Measurements from ENCODE around the gene PTPRG.

PTPRG gene

DNA sequence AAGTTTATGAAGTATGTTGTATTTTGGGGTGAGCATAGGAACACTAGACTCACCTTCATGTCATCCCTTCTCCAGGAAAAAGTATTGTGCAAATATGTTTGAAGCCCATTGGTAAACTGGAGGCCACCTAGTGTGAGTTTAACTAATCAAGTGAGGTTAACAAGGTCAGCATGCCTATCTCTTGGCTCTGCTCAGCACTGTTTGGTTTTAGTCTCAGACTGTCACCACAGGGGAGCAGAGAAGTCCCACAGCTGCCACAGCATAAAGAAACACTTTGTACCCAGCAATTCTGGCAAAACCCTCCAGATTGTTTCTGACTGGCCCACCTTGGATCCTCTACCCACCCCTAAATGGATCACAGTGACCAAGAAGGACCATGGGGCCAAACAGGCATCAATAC lies 659.2 kb downstream of the PTPRG start:
- DNase-seq: no peak

DNA sequence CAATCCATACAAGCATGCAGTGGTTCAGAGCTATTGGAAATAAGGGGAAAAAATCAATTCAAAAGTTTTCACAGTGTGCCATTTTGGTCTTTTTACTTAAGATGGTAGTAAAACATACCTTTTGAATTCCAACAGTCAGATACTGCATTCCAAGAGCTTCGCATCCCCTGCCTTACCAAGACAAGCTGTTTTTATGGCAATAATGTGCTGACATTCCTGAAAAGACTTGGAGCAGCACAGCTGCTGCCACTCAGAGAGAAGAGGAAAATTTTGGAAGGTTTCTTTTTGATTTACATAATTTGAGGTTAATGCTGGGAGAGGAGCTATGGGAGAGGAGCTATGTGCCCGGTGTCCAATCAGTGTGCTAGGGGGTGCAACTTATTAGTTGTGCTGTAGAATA lies 663.7 kb downstream of the PTPRG start:
- DNase-seq: no peak

- no peak for DNase-seq
These were observed 665.4 kb downstream of the PTPRG start for GRCh38 chr3:62226601-62227339.

DNA sequence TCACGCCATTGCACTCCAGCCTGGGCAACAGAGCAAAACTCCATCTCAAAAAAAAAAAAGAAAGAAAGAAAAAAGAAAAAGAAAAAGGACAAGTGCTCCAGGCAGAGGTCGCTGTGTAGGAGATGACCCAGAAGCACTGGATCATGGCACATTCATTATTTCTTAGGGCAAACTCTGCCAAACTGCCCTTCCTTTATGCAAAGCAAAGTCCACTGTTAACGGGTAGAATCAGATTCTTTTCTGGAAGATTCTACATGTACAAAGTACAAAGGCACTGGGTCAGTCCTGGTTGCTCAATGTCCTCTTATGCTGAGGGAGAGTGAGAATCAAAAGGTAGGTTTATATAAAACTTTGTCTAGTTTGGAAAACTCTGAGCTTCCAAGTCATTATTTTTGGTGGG lies 667.1 kb downstream of the PTPRG start:
- DNase-seq: no peak

GRCh38 chr3:62229211-62229610 lies 667.8 kb downstream of the PTPRG start:
- DNase-seq: no peak

DNA sequence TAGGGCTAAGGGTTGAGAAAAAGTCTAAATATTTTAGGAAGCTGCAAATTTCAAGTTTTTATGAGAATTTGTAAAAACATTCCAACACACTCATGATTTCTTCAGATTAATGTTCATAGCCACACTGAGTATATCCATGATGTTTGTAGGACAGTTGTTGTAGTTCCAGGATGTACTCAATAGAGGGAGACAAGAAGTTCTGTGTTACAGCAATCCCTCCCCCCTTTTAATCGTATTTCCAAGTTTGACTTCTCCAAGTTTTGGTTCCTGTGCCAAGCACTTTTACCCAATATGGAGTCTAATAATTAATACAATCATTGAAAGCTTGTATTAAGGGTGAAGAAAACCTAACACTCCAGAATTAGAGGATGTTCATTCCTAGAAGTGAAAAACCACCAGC lies 668.5 kb downstream of the PTPRG start:
- DNase-seq: no peak

GRCh38 chr3:62233065-62233464 lies 671.7 kb downstream of the PTPRG start:
- DNase-seq: no peak

DNA sequence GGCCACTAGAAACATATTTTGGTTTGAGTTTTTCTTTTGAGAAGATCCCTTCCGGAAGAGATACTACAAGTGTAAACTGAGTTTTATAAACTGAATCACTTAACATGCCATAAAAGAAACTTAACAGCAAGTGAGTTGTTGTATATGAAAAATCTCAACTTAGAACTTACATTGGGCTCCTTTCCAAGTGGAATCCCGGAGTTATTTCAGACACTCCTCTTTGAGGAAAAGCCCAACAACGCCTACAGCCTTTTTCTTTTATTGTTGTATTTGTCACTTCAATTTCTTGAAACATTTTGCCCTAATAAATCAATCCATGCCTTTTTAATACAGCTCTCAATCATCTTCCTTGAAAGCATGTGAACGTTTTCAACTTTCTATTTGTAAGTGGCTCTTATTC lies 674.6 kb downstream of the PTPRG start:
- no peak for DNase-seq

DNA sequence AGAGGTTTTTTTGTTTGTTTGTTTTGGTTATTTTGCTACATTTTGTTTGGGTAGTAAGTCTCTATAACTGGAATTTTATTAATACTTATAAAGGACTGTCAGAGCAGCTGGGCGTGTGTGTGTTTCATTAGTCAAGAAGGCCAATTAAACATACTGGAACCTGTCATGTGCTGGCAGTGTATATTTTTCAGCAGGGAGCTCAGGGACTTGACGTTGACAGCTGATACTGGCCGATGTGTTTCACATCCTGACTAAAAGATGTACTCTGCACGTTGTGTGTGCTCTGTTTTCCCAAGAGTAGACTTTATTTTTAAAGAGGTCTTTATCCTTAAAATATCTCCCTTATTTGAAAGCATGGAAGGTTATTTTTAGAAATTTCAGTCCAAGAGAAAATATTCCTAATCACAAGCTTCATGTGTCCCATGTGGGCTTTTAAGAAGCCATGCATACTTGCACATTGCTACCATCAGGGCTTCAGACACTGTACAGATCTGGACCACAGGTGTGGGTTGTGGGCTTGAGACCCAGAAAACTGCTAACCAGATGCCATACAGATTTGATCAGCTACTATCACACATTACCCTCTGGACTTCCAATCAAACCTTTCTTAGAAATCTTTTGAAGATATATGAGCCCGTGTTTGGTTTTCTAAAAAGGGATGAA lies 676.0 kb downstream of the PTPRG start:
- DNase-seq: peak; percentile 22

DNA sequence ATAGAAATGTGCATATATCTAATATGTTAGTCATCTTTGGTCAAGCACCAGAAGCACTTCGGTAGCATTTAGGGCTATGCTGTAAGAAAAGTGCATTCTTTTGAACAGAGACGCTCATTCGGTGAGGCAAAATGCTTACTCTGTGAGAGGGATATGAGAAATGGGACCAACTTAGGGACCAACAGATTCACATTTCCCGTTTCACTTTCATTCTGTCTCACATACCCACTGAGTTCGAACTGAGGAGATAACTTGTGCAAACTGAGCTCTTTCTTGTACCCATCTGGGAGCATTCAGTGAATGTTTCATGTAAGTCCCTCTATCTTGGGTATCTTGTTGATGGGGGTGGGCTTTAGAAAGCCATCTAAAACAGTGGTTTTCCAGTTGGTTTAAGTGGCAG lies 676.6 kb downstream of the PTPRG start:
- no peak for DNase-seq

DNA sequence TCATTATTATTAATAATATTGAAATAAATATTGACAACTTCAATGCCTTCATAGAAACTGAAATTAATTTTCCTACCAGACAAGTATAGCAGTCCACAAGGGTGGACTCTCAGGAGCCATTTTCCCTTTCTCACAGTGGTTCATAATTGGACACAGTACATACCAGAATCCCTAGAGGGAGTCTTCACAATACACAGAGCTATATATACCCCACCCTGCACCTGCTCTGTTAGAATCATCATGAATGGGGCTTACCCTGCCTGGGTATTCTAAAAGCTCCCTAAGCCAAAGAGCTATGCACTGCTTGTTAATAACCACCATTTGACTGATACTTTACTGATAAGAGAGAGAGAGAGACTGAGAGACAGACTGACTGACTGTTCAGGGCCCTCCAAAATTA lies 677.1 kb downstream of the PTPRG start:
- DNase-seq: no peak

DNA sequence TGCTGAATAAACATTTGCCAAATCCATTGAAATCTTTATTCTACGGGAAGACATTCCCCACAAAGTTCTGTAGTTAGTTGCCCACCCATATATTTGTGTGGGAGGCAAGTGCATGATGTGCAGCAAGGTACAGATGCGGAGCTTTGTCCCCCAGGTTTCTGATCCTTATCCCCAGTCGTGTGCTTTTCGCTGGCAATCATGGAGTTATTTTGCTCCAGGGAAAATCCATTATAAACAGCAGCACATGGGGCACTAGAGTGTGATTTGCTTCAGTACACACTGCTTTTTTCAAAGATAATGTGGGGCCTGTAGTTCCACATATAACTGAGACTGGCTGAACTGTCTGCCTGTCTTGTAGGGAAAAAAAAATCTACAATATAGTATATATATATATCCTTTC lies 679.9 kb downstream of the PTPRG start:
- no peak for DNase-seq

DNA sequence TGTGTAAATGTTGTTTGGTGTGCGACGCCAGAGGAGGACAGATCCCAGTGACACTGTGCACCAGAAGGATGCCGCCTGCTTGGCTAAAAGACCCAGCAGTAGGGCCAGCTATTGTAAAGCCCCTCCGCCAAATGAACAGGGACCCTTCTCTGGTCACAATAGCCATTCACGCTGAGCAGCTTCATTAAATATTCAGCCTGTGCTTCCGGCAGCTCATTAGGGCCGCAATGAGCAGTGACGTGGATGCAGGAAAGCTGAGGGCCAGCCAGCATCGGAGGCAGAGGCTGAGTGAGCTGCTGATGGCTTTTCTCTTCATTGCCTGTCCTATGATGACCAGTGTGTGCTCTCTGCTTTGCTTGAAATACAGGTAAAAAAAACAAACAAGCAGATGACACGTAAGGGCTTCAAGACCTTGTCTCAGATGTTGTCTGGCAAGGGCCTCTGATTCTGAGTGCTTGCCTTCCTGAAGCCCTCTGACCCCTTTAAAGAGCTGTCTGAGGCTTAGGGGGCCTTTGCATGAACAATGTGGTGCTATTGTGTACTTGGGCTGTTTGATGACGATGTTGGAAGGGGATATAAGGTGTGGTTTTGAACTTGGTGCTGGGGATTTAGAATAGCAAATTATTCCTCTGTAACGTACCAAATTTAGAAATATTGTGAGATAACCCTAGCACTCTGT lies 681.6 kb downstream of the PTPRG start:
- DNase-seq: no peak

DNA sequence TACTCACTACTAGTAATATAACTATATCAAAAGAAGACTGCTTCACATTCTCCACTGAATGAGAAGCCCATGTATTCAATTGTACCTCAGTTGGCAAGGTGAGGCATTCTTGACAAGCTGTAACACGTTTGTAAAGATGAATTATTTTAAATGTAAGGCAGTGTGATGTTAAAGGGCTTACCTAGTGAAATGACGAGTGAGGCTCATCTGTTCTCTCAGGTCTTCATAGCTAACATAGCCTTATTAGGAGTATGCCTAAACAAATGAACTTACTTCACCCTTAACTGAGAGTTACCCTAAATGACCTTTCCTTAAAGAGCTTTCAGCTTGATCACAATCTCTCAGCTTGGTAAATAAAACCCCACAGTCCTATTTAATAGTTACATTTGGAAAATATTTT lies 684.7 kb downstream of the PTPRG start:
- no peak for DNase-seq

GRCh38 chr3:62246985-62247384 lies 685.6 kb downstream of the PTPRG start:
- no peak for DNase-seq

DNA sequence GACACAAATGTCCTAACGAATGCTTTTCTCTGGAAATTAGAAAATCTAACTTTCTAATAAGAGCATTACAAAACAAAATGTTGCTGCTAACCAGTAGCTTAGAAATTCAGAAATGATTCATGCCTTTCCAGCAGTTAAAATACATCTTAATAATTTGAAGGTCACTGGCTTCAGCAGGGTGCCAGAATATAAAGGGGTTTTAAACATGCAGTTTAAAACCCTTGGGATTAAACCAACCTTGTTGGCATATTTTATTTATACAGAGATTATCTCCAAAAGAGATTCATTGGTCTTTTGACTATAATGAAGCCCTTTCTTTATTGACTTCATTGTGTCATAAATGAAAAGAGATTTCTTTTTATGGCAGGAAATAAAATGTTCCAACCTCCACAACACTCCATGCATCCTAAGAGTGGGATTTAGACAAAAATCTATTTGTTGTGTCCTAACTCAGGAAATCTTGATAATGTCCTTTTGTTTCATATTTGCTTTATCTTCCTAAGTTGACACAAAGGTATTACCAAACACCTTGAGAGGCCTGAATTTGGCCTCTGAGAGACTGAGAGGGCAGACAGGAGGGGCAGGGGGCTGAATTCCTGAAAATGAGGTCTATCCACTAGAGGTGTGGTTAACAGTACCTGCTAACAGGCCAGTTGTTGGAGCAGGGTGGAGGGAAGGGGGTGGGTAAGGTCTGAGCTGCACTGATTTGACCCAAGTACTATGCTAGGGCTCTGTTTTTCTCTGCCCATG lies 687.5 kb downstream of the PTPRG start:
- DNase-seq: no peak

- DNase-seq: no peak
These were observed 688.1 kb downstream of the PTPRG start for GRCh38 chr3:62249484-62249776.

- no peak for DNase-seq
These were observed 688.6 kb downstream of the PTPRG start for GRCh38 chr3:62249855-62250543.

DNA sequence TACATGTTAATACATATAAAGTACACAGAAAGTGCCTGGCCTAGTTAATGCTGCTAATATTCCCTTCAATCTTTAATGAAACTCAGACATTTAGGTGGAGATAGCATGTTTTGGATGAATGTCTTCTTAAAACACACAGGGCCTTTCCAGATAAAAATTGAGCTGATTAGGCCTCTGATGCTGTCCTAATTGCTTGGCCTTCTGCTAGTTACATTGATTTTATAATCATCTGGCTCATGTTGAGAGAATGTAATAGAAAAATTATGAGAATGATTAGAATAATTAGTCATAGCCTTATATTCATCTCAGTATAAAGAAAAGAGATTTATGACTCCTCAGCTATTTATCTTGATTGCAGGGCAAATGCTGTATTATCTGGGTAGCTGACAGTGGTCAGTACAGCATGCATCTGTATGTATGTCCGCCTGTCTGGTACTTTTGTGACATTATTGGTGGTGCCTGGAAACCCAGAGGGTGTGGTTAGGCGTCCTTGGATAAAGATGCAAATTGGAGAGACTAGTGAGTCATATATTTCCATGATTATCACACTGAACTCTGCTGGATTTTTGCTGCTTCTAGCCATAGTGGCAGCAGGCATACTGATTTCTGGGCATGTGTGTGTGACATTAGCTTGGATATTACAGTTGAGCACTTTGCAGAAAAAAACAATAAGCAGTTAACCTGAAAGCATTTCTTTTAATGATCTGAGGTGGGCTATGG lies 691.2 kb downstream of the PTPRG start:
- no peak for DNase-seq

DNA sequence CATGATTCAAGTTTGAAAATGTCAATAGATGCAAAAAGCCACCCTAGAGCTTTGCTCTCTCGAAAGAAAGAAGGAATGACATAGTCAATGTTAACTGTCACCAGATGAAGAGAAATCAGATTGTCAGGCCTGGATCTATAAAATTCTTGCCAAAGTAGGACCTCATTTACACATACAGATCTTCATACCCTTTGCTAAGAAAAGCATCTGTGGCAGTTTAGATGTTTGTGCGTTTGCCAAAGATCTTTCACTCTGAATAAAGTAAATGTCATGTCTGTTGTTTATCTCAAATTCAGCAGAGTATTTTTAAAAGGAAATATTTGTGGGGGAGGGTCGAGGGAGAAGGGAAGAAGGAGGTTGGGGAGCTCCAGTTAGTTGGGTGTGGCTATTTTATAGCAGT lies 692.6 kb downstream of the PTPRG start:
- DNase-seq: no peak

DNA sequence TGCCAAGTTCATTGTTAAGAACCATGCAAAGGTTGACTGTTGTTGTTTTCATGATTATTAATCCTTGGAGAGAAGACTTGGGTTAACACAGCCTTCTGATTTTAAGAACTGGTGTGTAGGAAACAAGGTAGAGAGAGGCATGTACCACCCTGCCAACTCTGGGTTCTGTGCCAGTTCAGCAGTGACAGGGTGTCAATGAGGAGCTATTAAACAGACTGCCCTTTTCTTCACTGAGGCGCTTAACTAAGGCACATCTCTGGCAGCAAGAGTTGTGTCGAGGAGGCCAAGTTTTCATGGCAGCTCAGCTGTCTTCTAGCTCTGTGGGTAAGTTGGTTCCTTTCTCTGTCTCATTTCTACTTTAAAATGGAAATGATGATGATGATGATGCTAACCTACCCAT lies 694.4 kb downstream of the PTPRG start:
- no peak for DNase-seq

DNA sequence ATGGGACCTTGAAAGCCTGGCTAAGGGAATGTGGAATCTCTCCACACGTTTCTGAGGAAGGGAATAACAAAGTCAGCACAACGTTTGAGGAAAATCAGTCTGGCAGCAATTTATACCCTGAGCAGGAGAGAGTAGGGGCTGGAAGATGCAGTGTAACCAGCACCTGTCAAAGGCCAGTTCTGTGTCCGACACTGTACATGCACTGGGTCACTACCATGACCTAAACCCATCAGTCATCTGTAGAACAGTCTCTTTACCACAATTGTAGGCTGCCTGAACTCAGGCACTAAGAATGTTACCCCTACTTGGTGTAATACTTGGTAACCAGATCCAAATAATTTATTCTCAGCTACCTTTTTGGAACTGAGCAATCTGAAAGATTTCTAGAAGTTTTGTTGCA lies 698.6 kb downstream of the PTPRG start:
- DNase-seq: no peak

DNA sequence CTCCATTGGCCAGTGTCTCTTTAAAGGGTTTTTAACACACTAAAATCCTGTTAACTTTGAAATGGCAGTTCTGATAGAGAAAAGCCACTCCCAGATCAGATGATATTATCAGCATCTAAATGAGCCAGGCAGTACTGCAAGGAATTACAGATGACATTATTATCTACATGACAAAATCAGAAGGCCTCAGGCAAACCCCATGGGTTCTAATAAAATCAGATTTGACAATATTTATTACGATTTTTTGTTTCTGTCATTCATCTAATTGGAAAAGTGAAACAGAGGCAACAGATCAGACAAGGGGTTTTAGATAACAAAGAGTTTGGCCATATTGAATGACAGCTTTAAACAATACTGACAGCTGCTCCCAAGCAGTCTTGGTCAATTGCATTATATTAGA lies 699.3 kb downstream of the PTPRG start:
- DNase-seq: no peak
